Measurements from ENCODE around the gene DNAJB7. TPM values are rescaled to one million over a fixed set of nuclear protein-coding genes. Genes with fewer than 3 reads are reported as not detected.
"Not testable (repeated sequence)": the region's sequence is repeated elsewhere in the genome, so short reads cannot be mapped to it uniquely, and the experiment has no call there.

DNAJB7 gene
- total RNA-seq, 2 donors from 2014 or later, result not detected

GRCh38 chr22:40834619-40835018 lies 27.3 kb downstream of the DNAJB7 start:
- peaks cover 84% of the 10 kb centered on the region for H3K36me3 ChIP-seq
- no peak for TF ChIP-seq CTCF (IDR thresholded peaks at IDR 0.05)
- DNase-seq (ENCODE audit: low spot score), result no peak
- no peaks in the 10 kb centered on the region for H3K9me3 ChIP-seq
- H3K27me3 ChIP-seq, result no peaks in the 10 kb centered on the region
- no peaks in the 10 kb centered on the region for H3K4me1 ChIP-seq
- no peak overlapping the region for H3K4me3 ChIP-seq
- no peak overlapping the region for H3K27ac ChIP-seq

- no peaks in the 10 kb centered on the region for H3K4me1 ChIP-seq
- no peaks in the 10 kb centered on the region for H3K27me3 ChIP-seq
- H3K36me3 ChIP-seq, result peaks cover 82% of the 10 kb centered on the region
- no peak for DNase-seq (ENCODE audit: low spot score)
- H3K9me3 ChIP-seq, result no peaks in the 10 kb centered on the region
- H3K27ac ChIP-seq, result no peak overlapping the region
- no peak for TF ChIP-seq CTCF (IDR thresholded peaks at IDR 0.05)
- H3K4me3 ChIP-seq, result no peak overlapping the region
Measured at GRCh38 chr22:40829131-40829530, 32.8 kb downstream of the DNAJB7 start.

- Histone ChIP-seq H3K27ac (no peak overlapping the region), H3K4me3 (no peak overlapping the region), H3K9me3 (no peaks in the 10 kb centered on the region), H3K4me1 (no peaks in the 10 kb centered on the region), H3K27me3 (no peaks in the 10 kb centered on the region), H3K36me3 (peaks cover 78% of the 10 kb centered on the region)
- DNase-seq (ENCODE audit: low spot score), result no peak
- TF ChIP-seq CTCF (IDR thresholded peaks at IDR 0.05), result no peak
Measured at GRCh38 chr22:40826984-40827741, 34.8 kb downstream of the DNAJB7 start.

- not testable (repeated sequence) for H3K4me1 ChIP-seq, H3K27me3 ChIP-seq
- peaks cover 70% of the 10 kb centered on the region for H3K36me3 ChIP-seq
Measured at GRCh38 chr22:40826292-40826691, 35.6 kb downstream of the DNAJB7 start.

GRCh38 chr22:40823426-40823825 lies 38.5 kb downstream of the DNAJB7 start:
- Histone ChIP-seq H3K27me3 (no peaks in the 10 kb centered on the region), H3K9me3 (no peaks in the 10 kb centered on the region), H3K4me3 (no peak overlapping the region), H3K36me3 (peaks cover 43% of the 10 kb centered on the region), H3K27ac (no peak overlapping the region), H3K4me1 (peaks cover 0 to 7% of the 10 kb centered on the region in 2 donors)
- no peak for DNase-seq (ENCODE audit: low spot score)
- TF ChIP-seq CTCF (IDR thresholded peaks at IDR 0.05), result no peak

More at GRCh38 chr22:40826292-40826691, 35.6 kb downstream of the DNAJB7 start:
- not testable (repeated sequence) for H3K9me3 ChIP-seq; H3K4me3 ChIP-seq; H3K27ac ChIP-seq; DNase-seq (ENCODE audit: low spot score)

GRCh38 chr22:40819599-40820140 lies 42.2 kb downstream of the DNAJB7 start:
- no peak for TF ChIP-seq CTCF (IDR thresholded peaks at IDR 0.05)
- peak overlapping the region; percentile 65 to 89 for H3K4me3 ChIP-seq
- no peaks in the 10 kb centered on the region for H3K27me3 ChIP-seq
- no peaks in the 10 kb centered on the region for H3K9me3 ChIP-seq
- H3K36me3 ChIP-seq, result peaks cover 17% of the 10 kb centered on the region
- H3K27ac ChIP-seq, result peak overlapping the region; percentile 83
- no peak for DNase-seq (ENCODE audit: low spot score)
- peaks cover 0 to 21% of the 10 kb centered on the region in 2 donors for H3K4me1 ChIP-seq

All from right atrium auricular region (tissue), 2 donors.